ENCODE data around the gene CABP7.

GRCh38 chr22:29712119-29712518 lies 7.7 kb upstream of the CABP7 start:
- no peak for TF ChIP-seq CTCF (IDR thresholded peaks at IDR 0.05; ENCODE audit: low read depth, low read length, missing input control)
- no peak for TF ChIP-seq RAD21 (IDR thresholded peaks at IDR 0.05)
- no peak for TF ChIP-seq EGR1 (IDR thresholded peaks at IDR 0.05; ENCODE audit: low read depth in 2 of 2)
- no peak for TF ChIP-seq MAX (IDR thresholded peaks at IDR 0.05)
- no peak for TF ChIP-seq TAF1 (conservative IDR thresholded peaks at IDR 0.05)
- TF ChIP-seq SP1 (IDR thresholded peaks at IDR 0.05) = no peak
- no peak for TF ChIP-seq YY1 (IDR thresholded peaks at IDR 0.05)
- TF ChIP-seq FOXA1 (IDR thresholded peaks at IDR 0.05) = no peak
- no peak for TF ChIP-seq REST (IDR thresholded peaks at IDR 0.05)
- no peak for TF ChIP-seq RXRA (IDR thresholded peaks at IDR 0.05)
- no peak for TF ChIP-seq ATF3 (IDR thresholded peaks at IDR 0.05)
- no peak for TF ChIP-seq HNF4A (conservative IDR thresholded peaks at IDR 0.05)
- TF ChIP-seq GABPA (IDR thresholded peaks at IDR 0.05 in 1 of 2, conservative IDR thresholded peaks at IDR 0.05 in 1 of 2) = no peak
